ENCODE measurements around the gene TTPAL.

DNA sequence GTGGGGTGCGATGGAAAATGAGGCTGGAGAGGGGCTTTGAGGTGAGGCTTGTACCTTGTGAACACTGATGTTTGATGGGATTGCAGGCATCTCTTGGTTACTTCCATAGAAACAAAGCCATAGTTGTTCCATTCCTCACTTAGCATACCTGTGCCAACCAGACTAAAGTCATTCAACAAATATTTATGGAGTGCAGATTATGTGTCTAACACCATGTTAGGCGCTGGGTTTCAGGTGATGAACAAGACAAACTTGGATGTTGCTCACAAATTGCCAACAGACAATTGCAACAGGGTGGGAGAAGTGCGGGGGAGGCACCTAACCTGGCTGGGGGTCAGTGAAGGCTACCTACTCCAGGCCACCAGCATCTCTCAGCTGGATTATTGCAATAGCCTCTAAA lies 1.5 kb downstream of the TTPAL start:
- TF ChIP-seq, protein P1, sequence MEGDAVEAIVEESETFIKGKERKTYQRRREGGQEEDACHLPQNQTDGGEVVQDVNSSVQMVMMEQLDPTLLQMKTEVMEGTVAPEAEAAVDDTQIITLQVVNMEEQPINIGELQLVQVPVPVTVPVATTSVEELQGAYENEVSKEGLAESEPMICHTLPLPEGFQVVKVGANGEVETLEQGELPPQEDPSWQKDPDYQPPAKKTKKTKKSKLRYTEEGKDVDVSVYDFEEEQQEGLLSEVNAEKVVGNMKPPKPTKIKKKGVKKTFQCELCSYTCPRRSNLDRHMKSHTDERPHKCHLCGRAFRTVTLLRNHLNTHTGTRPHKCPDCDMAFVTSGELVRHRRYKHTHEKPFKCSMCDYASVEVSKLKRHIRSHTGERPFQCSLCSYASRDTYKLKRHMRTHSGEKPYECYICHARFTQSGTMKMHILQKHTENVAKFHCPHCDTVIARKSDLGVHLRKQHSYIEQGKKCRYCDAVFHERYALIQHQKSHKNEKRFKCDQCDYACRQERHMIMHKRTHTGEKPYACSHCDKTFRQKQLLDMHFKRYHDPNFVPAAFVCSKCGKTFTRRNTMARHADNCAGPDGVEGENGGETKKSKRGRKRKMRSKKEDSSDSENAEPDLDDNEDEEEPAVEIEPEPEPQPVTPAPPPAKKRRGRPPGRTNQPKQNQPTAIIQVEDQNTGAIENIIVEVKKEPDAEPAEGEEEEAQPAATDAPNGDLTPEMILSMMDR (conservative IDR thresholded peaks at IDR 0.05; ENCODE audit: low read depth, low read length), result no peak
- no peak for TF ChIP-seq EZH2 (IDR thresholded peaks at IDR 0.05; ENCODE audit: low read length, unreplicated experiment)
